ENCODE measurements around the gene UMPS. TPM values are rescaled to one million over a fixed set of nuclear protein-coding genes. Genes with fewer than 3 reads are reported as not detected.

UMPS gene
- total RNA-seq, 1 experiment from 2014 or later = 45.4 TPM

DNA sequence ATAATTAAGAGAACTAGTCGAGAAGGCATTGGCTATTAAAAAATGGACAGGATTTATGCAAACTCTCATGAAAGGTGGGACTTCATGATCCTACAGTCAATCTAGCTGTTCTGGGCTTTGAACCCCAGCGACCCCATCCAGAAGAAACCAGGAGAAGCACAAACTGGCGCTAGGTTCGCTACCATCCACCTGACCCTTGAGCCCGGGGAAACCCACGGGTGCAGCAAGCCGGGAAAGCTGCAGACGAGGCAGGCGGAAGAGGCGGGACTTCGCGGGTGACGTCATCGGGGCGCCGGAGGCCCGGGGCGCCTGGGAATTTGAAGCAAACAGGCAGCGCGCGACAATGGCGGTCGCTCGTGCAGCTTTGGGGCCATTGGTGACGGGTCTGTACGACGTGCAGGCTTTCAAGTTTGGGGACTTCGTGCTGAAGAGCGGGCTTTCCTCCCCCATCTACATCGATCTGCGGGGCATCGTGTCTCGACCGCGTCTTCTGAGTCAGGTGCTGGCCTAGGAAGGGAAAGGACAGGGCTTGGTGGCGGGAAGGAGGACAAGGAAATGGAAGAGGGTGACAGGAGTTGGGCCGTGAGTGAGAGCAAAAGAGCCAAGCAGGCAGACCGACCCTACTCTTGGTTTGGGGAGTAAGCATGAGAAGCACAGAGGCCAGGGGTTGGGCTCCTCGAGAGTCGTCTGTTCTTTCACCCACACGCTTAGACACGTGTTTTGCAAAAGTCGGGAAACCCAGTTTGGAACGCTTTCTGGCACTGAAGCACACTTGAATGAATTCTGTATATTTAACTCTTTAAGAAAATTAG lies at the start of gene UMPS (continued):
- TF ChIP-seq GABPB1 (CRISPR knock-in tag; IDR thresholded peaks at IDR 0.05) = peak; percentile 82
- TF ChIP-seq, protein P1, sequence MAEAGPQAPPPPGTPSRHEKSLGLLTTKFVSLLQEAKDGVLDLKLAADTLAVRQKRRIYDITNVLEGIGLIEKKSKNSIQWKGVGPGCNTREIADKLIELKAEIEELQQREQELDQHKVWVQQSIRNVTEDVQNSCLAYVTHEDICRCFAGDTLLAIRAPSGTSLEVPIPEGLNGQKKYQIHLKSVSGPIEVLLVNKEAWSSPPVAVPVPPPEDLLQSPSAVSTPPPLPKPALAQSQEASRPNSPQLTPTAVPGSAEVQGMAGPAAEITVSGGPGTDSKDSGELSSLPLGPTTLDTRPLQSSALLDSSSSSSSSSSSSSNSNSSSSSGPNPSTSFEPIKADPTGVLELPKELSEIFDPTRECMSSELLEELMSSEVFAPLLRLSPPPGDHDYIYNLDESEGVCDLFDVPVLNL (CRISPR knock-in tag; IDR thresholded peaks at IDR 0.05; ENCODE audit: borderline replicate concordance, low read depth) = 0 out of 2 replicates have a peak, but pooled peaks have one; percentile 24
- peak; percentile 33; the same call in 1 of the 2 replicates for TF ChIP-seq TP53 (CRISPR knock-in tag; IDR thresholded peaks at IDR 0.05)
- TF ChIP-seq, protein P2, sequence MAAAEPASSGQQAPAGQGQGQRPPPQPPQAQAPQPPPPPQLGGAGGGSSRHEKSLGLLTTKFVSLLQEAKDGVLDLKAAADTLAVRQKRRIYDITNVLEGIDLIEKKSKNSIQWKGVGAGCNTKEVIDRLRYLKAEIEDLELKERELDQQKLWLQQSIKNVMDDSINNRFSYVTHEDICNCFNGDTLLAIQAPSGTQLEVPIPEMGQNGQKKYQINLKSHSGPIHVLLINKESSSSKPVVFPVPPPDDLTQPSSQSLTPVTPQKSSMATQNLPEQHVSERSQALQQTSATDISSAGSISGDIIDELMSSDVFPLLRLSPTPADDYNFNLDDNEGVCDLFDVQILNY (CRISPR knock-in tag; IDR thresholded peaks at IDR 0.05) = 0 out of 2 replicates have a peak, but pooled peaks have one; percentile 37
- TF ChIP-seq, protein P3, sequence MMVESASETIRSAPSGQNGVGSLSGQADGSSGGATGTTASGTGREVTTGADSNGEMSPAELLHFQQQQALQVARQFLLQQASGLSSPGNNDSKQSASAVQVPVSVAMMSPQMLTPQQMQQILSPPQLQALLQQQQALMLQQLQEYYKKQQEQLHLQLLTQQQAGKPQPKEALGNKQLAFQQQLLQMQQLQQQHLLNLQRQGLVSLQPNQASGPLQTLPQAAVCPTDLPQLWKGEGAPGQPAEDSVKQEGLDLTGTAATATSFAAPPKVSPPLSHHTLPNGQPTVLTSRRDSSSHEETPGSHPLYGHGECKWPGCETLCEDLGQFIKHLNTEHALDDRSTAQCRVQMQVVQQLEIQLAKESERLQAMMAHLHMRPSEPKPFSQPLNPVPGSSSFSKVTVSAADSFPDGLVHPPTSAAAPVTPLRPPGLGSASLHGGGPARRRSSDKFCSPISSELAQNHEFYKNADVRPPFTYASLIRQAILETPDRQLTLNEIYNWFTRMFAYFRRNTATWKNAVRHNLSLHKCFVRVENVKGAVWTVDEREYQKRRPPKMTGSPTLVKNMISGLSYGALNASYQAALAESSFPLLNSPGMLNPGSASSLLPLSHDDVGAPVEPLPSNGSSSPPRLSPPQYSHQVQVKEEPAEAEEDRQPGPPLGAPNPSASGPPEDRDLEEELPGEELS (CRISPR knock-in tag; IDR thresholded peaks at IDR 0.05) = peak; percentile 94
- no peak for TF ChIP-seq ZNF121 (CRISPR knock-in tag; IDR thresholded peaks at IDR 0.05)

DNA sequence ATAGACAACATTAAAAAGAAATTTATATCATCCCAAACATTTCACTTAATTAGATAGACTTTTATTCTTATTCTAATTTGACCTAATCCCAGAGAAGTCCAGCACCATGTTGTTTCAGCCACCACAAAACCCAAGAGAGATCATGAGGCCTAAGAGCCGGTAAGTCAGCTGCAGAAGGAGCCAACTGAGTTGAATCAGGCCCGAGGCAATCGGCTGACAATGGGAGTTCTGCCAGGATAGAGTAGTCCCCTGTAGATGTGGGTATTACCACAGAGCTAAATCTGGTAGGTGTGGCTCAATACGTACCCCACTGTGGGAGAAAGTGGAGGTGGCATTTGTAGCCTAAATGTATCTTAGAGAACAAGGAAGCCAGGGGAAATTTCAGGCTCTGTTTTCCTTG lies 49.7 kb upstream of the UMPS start:
- H3K4me1 Mint-ChIP-seq = peaks cover 4% of the 10 kb centered on the region; the same call in 1 of the 2 replicates
- TF ChIP-seq HMGA2 (CRISPR knock-in tag; IDR thresholded peaks at IDR 0.05) = no peak
- TF ChIP-seq PRRX2 (CRISPR knock-in tag; IDR thresholded peaks at IDR 0.05) = no peak
- TF ChIP-seq, protein P4, sequence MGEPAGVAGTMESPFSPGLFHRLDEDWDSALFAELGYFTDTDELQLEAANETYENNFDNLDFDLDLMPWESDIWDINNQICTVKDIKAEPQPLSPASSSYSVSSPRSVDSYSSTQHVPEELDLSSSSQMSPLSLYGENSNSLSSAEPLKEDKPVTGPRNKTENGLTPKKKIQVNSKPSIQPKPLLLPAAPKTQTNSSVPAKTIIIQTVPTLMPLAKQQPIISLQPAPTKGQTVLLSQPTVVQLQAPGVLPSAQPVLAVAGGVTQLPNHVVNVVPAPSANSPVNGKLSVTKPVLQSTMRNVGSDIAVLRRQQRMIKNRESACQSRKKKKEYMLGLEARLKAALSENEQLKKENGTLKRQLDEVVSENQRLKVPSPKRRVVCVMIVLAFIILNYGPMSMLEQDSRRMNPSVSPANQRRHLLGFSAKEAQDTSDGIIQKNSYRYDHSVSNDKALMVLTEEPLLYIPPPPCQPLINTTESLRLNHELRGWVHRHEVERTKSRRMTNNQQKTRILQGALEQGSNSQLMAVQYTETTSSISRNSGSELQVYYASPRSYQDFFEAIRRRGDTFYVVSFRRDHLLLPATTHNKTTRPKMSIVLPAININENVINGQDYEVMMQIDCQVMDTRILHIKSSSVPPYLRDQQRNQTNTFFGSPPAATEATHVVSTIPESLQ (CRISPR knock-in tag; IDR thresholded peaks at IDR 0.05) = no peak
- no peak for TF ChIP-seq ZNF138 (CRISPR knock-in tag; conservative IDR thresholded peaks at IDR 0.05)
- no peak for TF ChIP-seq JUN (CRISPR knock-in tag; IDR thresholded peaks at IDR 0.05)
- TF ChIP-seq RELA (CRISPR knock-in tag; IDR thresholded peaks at IDR 0.05; ENCODE audit: borderline replicate concordance) = no peak
- TF ChIP-seq SMAD3 (CRISPR knock-in tag; IDR thresholded peaks at IDR 0.05; ENCODE audit: borderline replicate concordance) = no peak
- no peak for TF ChIP-seq RORB (CRISPR knock-in tag; IDR thresholded peaks at IDR 0.05)
- no peak for TF ChIP-seq ELF4 (CRISPR knock-in tag; IDR thresholded peaks at IDR 0.05; ENCODE audit: low read depth)
- no peak for TF ChIP-seq NR1H2 (CRISPR knock-in tag; IDR thresholded peaks at IDR 0.05)
- TF ChIP-seq ZNF121 (CRISPR knock-in tag; IDR thresholded peaks at IDR 0.05) = no peak
- no peak for TF ChIP-seq CBFB (CRISPR knock-in tag; IDR thresholded peaks at IDR 0.05; ENCODE audit: low read depth)
- no peak for TF ChIP-seq ZNF317 (CRISPR knock-in tag; IDR thresholded peaks at IDR 0.05; ENCODE audit: borderline replicate concordance, low read depth)
- TF ChIP-seq, protein P5, sequence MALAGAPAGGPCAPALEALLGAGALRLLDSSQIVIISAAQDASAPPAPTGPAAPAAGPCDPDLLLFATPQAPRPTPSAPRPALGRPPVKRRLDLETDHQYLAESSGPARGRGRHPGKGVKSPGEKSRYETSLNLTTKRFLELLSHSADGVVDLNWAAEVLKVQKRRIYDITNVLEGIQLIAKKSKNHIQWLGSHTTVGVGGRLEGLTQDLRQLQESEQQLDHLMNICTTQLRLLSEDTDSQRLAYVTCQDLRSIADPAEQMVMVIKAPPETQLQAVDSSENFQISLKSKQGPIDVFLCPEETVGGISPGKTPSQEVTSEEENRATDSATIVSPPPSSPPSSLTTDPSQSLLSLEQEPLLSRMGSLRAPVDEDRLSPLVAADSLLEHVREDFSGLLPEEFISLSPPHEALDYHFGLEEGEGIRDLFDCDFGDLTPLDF (CRISPR knock-in tag; IDR thresholded peaks at IDR 0.05) = no peak
- no peak overlapping the region for H3K27ac Mint-ChIP-seq
- no peaks in the 10 kb centered on the region for H3K36me3 Mint-ChIP-seq
- DNase-seq (ENCODE audit: low spot score) = no peak
- H3K4me3 Mint-ChIP-seq = no peak overlapping the region
- H3K9me3 Mint-ChIP-seq = no peaks in the 10 kb centered on the region
- no peak for ATAC-seq
- POLR2A ChIA-PET = no interaction called here
- H3K27me3 Mint-ChIP-seq (ENCODE audit: low read depth) = no peaks in the 10 kb centered on the region
- CTCF ChIA-PET = no interaction called here

Measured in WTC11 (cell line).